Duodenal mucosa (tissue), 2 donors: Measurements from ENCODE around the gene RPA3.

Experiments
- H3K27ac ChIP-seq: one replicate; pipeline ENCODE4 v1.7.0; 2013; ENCODE audit warnings: low read depth, low read length
- H3K27me3 ChIP-seq, 2 donors: one replicate each; pipeline ENCODE4 v1.7.0; 2013; ENCODE audit warnings: low read length in 2 of 2, control low read depth in 1 of 2; ENCODE audit not compliant: insufficient read depth in 2 of 2, control insufficient read depth in 1 of 2
- H3K36me3 ChIP-seq, 2 donors: one replicate each; pipeline ENCODE4 v1.7.0; 2013; ENCODE audit warnings: low read length in 2 of 2, control low read depth in 1 of 2; ENCODE audit not compliant: insufficient read depth in 2 of 2, control insufficient read depth in 1 of 2
- H3K4me1 ChIP-seq, 2 donors: one replicate each; pipeline ENCODE4 v1.7.0; 2013; ENCODE audit warnings: low read length in 2 of 2, control low read depth in 1 of 2; ENCODE audit not compliant: insufficient read depth in 2 of 2, control insufficient read depth in 1 of 2
- H3K4me3 ChIP-seq, 2 donors: one replicate each; pipeline ENCODE4 v1.7.0; 2013; ENCODE audit warnings: low read length in 2 of 2, low read depth in 1 of 2
- H3K9ac ChIP-seq, 2 donors: one replicate each; pipeline ENCODE4 v1.7.0; 2013; ENCODE audit warnings: low read length in 2 of 2, low read depth in 1 of 2
- H3K9me3 ChIP-seq, 2 donors: one replicate each; pipeline ENCODE4 v1.7.0; 2013; ENCODE audit warnings: low read length in 2 of 2, control low read depth in 1 of 2; ENCODE audit not compliant: control insufficient read depth in 1 of 2

Gene RPA3

DNA sequence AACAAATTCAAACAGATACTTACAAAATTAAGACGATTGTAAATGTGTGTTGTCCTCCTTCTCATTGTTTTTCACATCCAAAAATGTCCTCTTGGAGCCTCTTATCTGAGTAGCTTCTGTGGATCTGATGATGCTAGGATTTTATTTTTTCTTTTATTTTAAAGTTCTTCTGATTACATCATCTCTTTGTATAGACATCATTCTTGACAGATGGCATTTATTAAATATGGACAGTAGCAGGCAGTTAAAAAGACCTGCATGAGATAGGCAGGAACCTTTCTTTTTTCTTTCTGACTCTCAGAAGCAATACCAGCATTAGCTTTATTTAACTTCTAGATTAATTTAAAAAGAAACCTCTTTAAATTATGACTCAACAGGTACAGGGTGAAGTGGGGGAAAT is at the start of gene RPA3:
TSS of gene RPA3 (minus strand) at position 116 of the 400 bp plus-strand sequence. CDS start 78,189 bp downstream, outside the sequence.
- H3K27ac ChIP-seq = no peak within 1 kb of the TSS

GRCh38 chr7:7766671-7767070 is 48.3 kb upstream of the RPA3 start:
- no peaks in the 10 kb centered on the region for H3K27me3 ChIP-seq
- H3K9me3 ChIP-seq = no peaks in the 10 kb centered on the region
- peaks cover 2 to 16% of the 10 kb centered on the region in 2 donors for H3K4me1 ChIP-seq
- H3K36me3 ChIP-seq = no peaks in the 10 kb centered on the region
- no peak overlapping the region for H3K27ac ChIP-seq
- no peak overlapping the region for H3K9ac ChIP-seq
- H3K4me3 ChIP-seq = no peak overlapping the region

More for the DNA sequence above, at the start of gene RPA3:
- Histone ChIP-seq H3K36me3 (no peaks in the 10 kb centered on the region), H3K27me3 (no peaks in the 10 kb centered on the region), H3K9me3 (no peaks in the 10 kb centered on the region), H3K9ac (no peak within 1 kb of the TSS), H3K4me1 (peaks cover 0 to 6% of the 10 kb centered on the region in 2 donors), H3K4me3 (no peak within 1 kb of the TSS)

- H3K4me1 ChIP-seq = peaks cover 6 to 21% of the 10 kb centered on the region in 2 donors
- no peak overlapping the region for H3K4me3 ChIP-seq
- H3K36me3 ChIP-seq = no peaks in the 10 kb centered on the region
- H3K9ac ChIP-seq = no peak overlapping the region
- H3K9me3 ChIP-seq = no peaks in the 10 kb centered on the region
- no peak overlapping the region for H3K27ac ChIP-seq
- no peaks in the 10 kb centered on the region for H3K27me3 ChIP-seq
Measured at GRCh38 chr7:7765422-7765821, 47.0 kb upstream of the RPA3 start.

DNA sequence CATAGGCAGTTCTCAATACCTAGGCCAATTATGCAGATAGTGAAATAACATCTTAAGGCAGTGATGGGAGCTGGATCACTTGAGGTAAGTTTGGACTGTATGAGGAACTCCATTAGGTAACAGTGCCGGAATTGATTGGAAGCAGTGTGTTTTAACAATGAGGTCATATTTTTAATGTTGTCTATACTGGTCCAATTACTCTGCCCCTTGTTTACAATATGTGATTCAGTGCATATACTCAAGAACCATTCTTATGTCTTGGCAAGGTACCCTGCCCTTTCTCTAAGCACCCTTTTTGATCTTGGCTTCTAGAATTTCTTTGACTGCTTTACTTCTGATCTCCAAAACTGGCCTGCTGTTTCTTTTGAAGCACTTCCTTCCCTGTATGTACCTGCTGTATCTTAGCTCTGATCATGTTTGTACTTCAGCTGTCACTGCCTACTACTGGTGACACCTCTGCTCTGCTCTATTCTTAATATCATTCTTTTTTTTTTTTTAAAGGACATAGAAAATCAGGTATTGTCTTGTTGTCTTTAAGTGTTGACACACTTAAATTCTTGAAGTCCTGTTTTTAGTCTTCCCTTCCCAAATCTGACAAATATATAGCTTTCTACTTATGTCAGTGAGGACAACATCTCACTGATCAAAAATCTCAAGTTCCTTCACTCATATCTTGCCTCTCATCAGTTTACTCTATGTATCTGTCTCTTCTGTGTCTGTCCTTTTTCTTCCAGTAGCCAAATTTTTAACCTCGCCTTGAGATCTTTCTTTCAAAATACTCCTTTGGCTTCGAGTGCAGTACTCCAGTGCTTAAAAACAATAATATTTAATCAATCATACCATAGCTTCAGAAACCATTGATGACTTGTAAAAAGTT is 46.4 kb upstream of the RPA3 start:
- H3K4me1 ChIP-seq = peaks cover 6 to 21% of the 10 kb centered on the region in 2 donors
- no peak overlapping the region for H3K4me3 ChIP-seq
- H3K27ac ChIP-seq = no peak overlapping the region
- no peaks in the 10 kb centered on the region for H3K9me3 ChIP-seq
- H3K36me3 ChIP-seq = no peaks in the 10 kb centered on the region
- peak overlapping the region in 1 of 2 donors; percentile 33 for H3K9ac ChIP-seq
- H3K27me3 ChIP-seq = no peaks in the 10 kb centered on the region

GRCh38 chr7:7761974-7762779 is 43.8 kb upstream of the RPA3 start:
- peak overlapping the region; percentile 21 to 61 for H3K9ac ChIP-seq
- no peaks in the 10 kb centered on the region for H3K36me3 ChIP-seq
- H3K27ac ChIP-seq = peak overlapping the region; percentile 34
- peaks cover 6 to 21% of the 10 kb centered on the region in 2 donors for H3K4me1 ChIP-seq
- H3K27me3 ChIP-seq = no peaks in the 10 kb centered on the region
- no peaks in the 10 kb centered on the region for H3K9me3 ChIP-seq
- H3K4me3 ChIP-seq = peak overlapping the region; percentile 64 to 73

- Histone ChIP-seq H3K36me3 (no peaks in the 10 kb centered on the region), H3K27me3 (no peaks in the 10 kb centered on the region), H3K9me3 (no peaks in the 10 kb centered on the region), H3K27ac (peak overlapping the region; percentile 34), H3K4me3 (peak overlapping the region; percentile 64 to 73), H3K4me1 (peaks cover 6 to 21% of the 10 kb centered on the region in 2 donors), H3K9ac (peak overlapping the region; percentile 21 to 61)
Measured at GRCh38 chr7:7761340-7761973, 43.0 kb upstream of the RPA3 start.

GRCh38 chr7:7757576-7757975 is 39.2 kb upstream of the RPA3 start:
- Histone ChIP-seq H3K36me3 (no peaks in the 10 kb centered on the region), H3K9me3 (no peaks in the 10 kb centered on the region), H3K9ac (no peak overlapping the region), H3K4me1 (peaks cover 6 to 7% of the 10 kb centered on the region in 2 donors), H3K27ac (no peak overlapping the region), H3K27me3 (no peaks in the 10 kb centered on the region), H3K4me3 (no peak overlapping the region)

GRCh38 chr7:7756577-7756976 is 38.2 kb upstream of the RPA3 start:
- H3K9me3 ChIP-seq = no peaks in the 10 kb centered on the region
- no peak overlapping the region for H3K4me3 ChIP-seq
- H3K36me3 ChIP-seq = no peaks in the 10 kb centered on the region
- H3K4me1 ChIP-seq = peaks cover 4 to 9% of the 10 kb centered on the region in 2 donors
- no peak overlapping the region for H3K9ac ChIP-seq
- H3K27ac ChIP-seq = no peak overlapping the region
- H3K27me3 ChIP-seq = no peaks in the 10 kb centered on the region

GRCh38 chr7:7751243-7752092 is 33.1 kb upstream of the RPA3 start:
- Histone ChIP-seq H3K9ac (peak overlapping the region in 1 of 2 donors; percentile 20), H3K27ac (no peak overlapping the region), H3K4me3 (peak overlapping the region; percentile 48 to 62)

More at GRCh38 chr7:7751243-7752092, 33.1 kb upstream of the RPA3 start:
- Histone ChIP-seq H3K27me3 (no peaks in the 10 kb centered on the region), H3K9me3 (no peaks in the 10 kb centered on the region), H3K4me1 (peaks cover 12 to 20% of the 10 kb centered on the region in 2 donors), H3K36me3 (no peaks in the 10 kb centered on the region)
